Panc1 (cell line): Measurements from ENCODE around the gene CLIP4. TPM values are rescaled to one million over a fixed set of nuclear protein-coding genes. Genes with fewer than 3 reads are reported as not detected.

Experiments used
- ATAC-seq: fragments of 200-7000 bp; cut with Tn5 transposase; 2 replicates; pipeline ENCODE4 v1.9.1; 2020; ENCODE audit warnings: mild to moderate bottlenecking, moderate library complexity
- BruUV-seq: library from RNA; stranded (reverse); fragments of 400-500 nt; replicated peaks from 2 replicates; lab custom pipeline; 2021; lab: Mats Ljungman, UMichigan
- CTCF ChIA-PET: fragments of 300-600 bp; sonication (Branson Sonifier 250); formaldehyde crosslinking; loops from one replicate; lab custom pipeline; 2022; ENCODE audit warnings: antibody characterized with exemption; lab: Charles Lee
- POLR2A ChIA-PET: fragments of 300-600 bp; sonication (Branson Sonifier 250); formaldehyde crosslinking; loops from one replicate; lab custom pipeline; 2022; ENCODE audit warnings: antibody characterized with exemption; lab: Charles Lee
- DNase-seq: peaks from one replicate; pipeline ENCODE4 v3.0.0-alpha.2; 2010; ENCODE audit warnings: low read depth, low spot score
- H3K27ac ChIP-seq: 2 replicates; pipeline ENCODE4 v1.5.1; 2011; ENCODE audit warnings: mild to moderate bottlenecking, low read length, inconsistent platforms
- H3K27me3 ChIP-seq: fragments of 200-500 bp; sonication (Bioruptor generic); 2 replicates; pipeline ENCODE4 v1.6.0; 2014; ENCODE audit warnings: low read length, inconsistent platforms; ENCODE audit not compliant: control insufficient read depth, insufficient read depth
- H3K36me3 ChIP-seq: fragments of 200-500 bp; sonication (Bioruptor generic); 2 replicates; pipeline ENCODE4 v1.5.1; 2014; ENCODE audit warnings: inconsistent platforms, mild to moderate bottlenecking, low read length, moderate library complexity; ENCODE audit not compliant: control insufficient read depth, insufficient read depth
- H3K4me1 ChIP-seq: 2 replicates; pipeline ENCODE4 v1.5.1; 2011; ENCODE audit warnings: inconsistent platforms, mild to moderate bottlenecking, low read length, moderate library complexity; ENCODE audit not compliant: control insufficient read depth, insufficient read depth
- H3K4me3 ChIP-seq, 2 experiments: 2 replicates each; pipeline ENCODE4 v1.5.1; 2011 to 2012; ENCODE audit warnings: low read depth in 2 of 2, low read length in 2 of 2, mild to moderate bottlenecking in 2 of 2, inconsistent platforms in 1 of 2, moderate library complexity in 1 of 2
- H3K9me3 ChIP-seq: fragments of 200-500 bp; sonication (Bioruptor generic); 2 replicates; pipeline ENCODE4 v1.5.1; 2014; ENCODE audit warnings: low read depth, mild to moderate bottlenecking, inconsistent platforms, low read length, moderate library complexity; ENCODE audit not compliant: control insufficient read depth, insufficient read depth
- CTCF ChIP-seq: fragments of 450-650 bp; IDR thresholded peaks from 2 replicates; pipeline ENCODE4 v1.5.1; 2017; ENCODE audit warnings: mild to moderate bottlenecking
- POLR2AphosphoS5 ChIP-seq: IDR thresholded peaks from 2 replicates; pipeline ENCODE4 v1.6.1; 2012; ENCODE audit warnings: mild to moderate bottlenecking, low read depth, low read length, moderate library complexity
- REST ChIP-seq, 2 experiments: IDR thresholded peaks; 2 replicates each; pipeline ENCODE4 v1.6.1; 2011 to 2012; ENCODE audit warnings: low read depth in 2 of 2, control low read depth in 1 of 2, low read length in 1 of 2, mild to moderate bottlenecking in 1 of 2, moderate library complexity in 1 of 2; ENCODE audit not compliant: insufficient read depth in 1 of 2
- SIN3A ChIP-seq: IDR thresholded peaks from 2 replicates; pipeline ENCODE4 v1.6.1; 2012; ENCODE audit warnings: low read depth, mild to moderate bottlenecking, low read length, moderate library complexity, borderline replicate concordance; ENCODE audit not compliant: insufficient read depth
- TCF7L2 ChIP-seq: IDR thresholded peaks from 2 replicates; pipeline ENCODE4 v1.6.1; 2011; ENCODE audit warnings: mild to moderate bottlenecking, low read depth, low read length, inconsistent platforms
- in situ Hi-C: cut with HindIII; loops from 2 replicates; pipeline ENCODE4 v1.10.0; 2016; ENCODE audit warnings: low sequenced_read_pairs, low pct_unique_long_range_greater_than_20kb
- intact Hi-C: fragments of 100-400 bp; cut with micrococcal nuclease; formaldehyde crosslinking; loops from one replicate; pipeline ENCODE4 v1.10.0; 2022; ENCODE audit not compliant: unreplicated experiment
- total RNA-seq: library from RNA; stranded (reverse); gene quantifications from one replicate; pipeline ENCODE4 v1.2.1, GENCODE V29; 2021; ENCODE audit not compliant: unreplicated experiment

Gene CLIP4
- total RNA-seq, 1 experiment from 2014 or later, result 43.0 TPM

- H3K4me1 ChIP-seq, result no peaks in the 10 kb centered on the region
- no peak for ATAC-seq
- H3K27me3 ChIP-seq, result no peaks in the 10 kb centered on the region
- intact Hi-C loops, result no loop called here
- H3K27ac ChIP-seq, result no peak overlapping the region
- no peak overlapping the region for H3K4me3 ChIP-seq
- in situ Hi-C loops, result no loop called here
- DNase-seq, result no peak
- H3K9me3 ChIP-seq, result peaks cover 5% of the 10 kb centered on the region; the same call in 1 of the 2 replicates
- CTCF ChIA-PET, result no interaction called here
- H3K36me3 ChIP-seq, result no peaks in the 10 kb centered on the region
- no TSS peak for BruUV-seq
- POLR2A ChIA-PET, result no interaction called here
- TF ChIP-seq SIN3A (no peak), CTCF (no peak), REST (IDR thresholded peaks at IDR 0.05; ENCODE audit: insufficient read depth in 1 of 2, low read depth in 2 of 2, low read length in 1 of 2) (no peak), TCF7L2 (no peak), POLR2AphosphoS5 (no peak)
Measured at GRCh38 chr2:29080886-29081743, 34.1 kb upstream of the CLIP4 start.

- H3K27ac ChIP-seq, result no peak overlapping the region
- no peak overlapping the region for H3K4me3 ChIP-seq
- no peak for ATAC-seq
- H3K9me3 ChIP-seq, result peaks cover 5% of the 10 kb centered on the region; the same call in 1 of the 2 replicates
- no TSS peak for BruUV-seq
- ChIA-PET CTCF (no interaction called here), POLR2A (interaction anchor here (0.7 kb wide), 4 partner anchors 16 to 161 kb away, joined by 3 to 7 read pairs (median 5); no protein-coding TSS in a partner anchor)
- in situ Hi-C loops (no loop called here), intact Hi-C loops (no loop called here)
- no peaks in the 10 kb centered on the region for H3K27me3 ChIP-seq
- TF ChIP-seq REST (IDR thresholded peaks at IDR 0.05; ENCODE audit: insufficient read depth in 1 of 2, low read depth in 2 of 2, low read length in 1 of 2) (no peak), POLR2AphosphoS5 (no peak), TCF7L2 (no peak), CTCF (no peak), SIN3A (no peak)
- H3K4me1 ChIP-seq, result no peaks in the 10 kb centered on the region
- no peak for DNase-seq
- no peaks in the 10 kb centered on the region for H3K36me3 ChIP-seq
Measured at GRCh38 chr2:29082804-29083495, 32.3 kb upstream of the CLIP4 start.
